ENCODE data around the gene FGF14.
"Not testable (repeated sequence)": the region's sequence is repeated elsewhere in the genome, so short reads cannot be mapped to it uniquely, and the experiment has no call there.

FGF14 gene

DNA sequence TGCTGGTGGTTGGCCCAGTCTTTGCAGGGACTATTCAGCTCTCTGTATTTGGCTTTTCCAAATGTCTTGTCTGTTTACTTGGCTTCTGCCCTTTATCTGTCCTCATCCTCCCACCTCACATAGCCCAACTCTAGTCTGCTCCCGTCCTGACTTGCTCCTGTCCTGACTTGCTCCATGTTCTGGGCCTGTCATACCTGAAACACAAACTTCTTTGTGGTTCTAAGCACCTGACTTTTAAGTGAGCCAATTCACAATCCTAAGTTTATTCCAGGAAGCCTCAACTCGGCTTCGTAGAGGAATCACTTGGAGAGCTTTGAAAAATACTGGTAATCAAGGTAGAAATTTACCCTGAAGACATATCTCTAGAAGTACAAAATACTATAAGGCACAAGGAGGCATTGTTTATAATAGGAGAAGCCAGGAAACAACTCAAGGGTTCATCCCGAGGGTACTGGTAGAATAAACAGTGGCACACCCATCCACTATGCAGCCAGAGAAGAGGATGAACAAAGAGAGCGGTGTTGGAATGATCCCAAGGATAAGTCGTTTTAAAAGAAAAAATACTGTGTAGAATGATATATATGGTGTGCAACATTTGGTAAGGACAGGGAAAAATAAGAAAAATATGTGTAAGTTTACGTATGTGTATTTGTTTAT lies 284.5 kb downstream of the FGF14 start:
- no peak for DNase-seq

DNA sequence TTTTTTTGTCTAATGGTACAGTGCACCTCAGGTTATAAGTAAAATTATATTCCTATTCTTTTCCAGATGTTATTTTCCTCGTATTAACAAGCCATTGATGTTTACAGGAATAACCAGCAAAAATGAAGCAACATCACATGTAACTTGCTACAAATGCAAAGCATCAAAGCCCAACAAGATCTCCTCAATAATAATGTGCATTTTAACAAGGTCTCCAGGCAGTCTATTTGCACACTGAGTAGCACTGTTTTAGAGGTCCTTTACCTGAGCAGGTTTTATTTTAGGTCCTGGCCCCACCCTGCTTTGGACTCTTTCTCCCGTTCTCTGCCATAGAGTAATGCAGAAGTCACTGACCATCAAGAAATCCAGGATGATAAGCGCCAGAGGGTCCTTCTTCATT lies 298.4 kb downstream of the FGF14 start:
- DNase-seq = no peak

GRCh38 chr13:102100234-102100633 lies 301.6 kb downstream of the FGF14 start:
- DNase-seq = no peak

DNA sequence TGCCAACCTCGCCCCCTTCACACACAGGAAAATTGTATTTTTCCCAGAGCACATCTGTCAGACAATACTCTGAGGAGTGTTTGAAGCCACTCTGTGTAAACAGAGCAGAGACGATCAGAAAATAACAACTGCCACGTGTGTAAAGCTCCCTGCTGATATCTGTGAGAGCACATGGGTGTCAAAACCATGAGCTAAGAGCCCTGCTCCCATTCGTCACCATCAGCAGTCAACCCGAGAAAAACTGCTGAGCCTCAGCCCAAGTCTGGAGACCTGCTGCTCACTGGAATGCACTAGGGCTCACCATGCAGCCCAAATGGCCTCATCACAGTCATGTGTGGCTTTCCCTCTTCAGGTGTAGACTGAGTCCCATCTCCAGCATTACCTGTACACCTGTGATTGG lies 304.1 kb downstream of the FGF14 start:
- no peak for DNase-seq

- not testable (repeated sequence) for DNase-seq
These were observed 308.6 kb downstream of the FGF14 start for GRCh38 chr13:102093288-102093687.

- no peak for DNase-seq
These were observed 310.6 kb downstream of the FGF14 start for GRCh38 chr13:102091231-102091630.

GRCh38 chr13:102090532-102090931 lies 311.3 kb downstream of the FGF14 start:
- no peak for DNase-seq

GRCh38 chr13:102089722-102090121 lies 312.1 kb downstream of the FGF14 start:
- no peak for DNase-seq

- no peak for DNase-seq
These were observed 312.7 kb downstream of the FGF14 start for GRCh38 chr13:102089177-102089576.

DNA sequence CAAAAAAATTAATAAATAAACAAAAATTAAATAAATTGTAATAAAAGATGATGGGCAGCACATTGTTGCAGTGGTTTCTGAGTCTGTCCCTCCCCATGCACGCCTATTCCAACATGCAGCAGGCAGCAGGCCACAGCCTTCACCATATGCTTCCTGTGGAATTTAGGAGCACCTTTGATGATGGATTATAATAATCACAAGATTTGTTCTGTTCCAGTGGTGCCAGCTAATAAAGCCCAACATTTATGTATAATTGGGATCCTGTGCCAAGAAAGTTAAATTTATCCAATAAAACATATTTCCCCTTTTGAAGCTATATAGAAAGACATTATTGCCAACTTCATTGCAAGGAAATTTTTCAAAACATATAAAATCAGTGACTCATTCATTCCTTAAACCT lies 328.6 kb downstream of the FGF14 start:
- no peak for DNase-seq

DNA sequence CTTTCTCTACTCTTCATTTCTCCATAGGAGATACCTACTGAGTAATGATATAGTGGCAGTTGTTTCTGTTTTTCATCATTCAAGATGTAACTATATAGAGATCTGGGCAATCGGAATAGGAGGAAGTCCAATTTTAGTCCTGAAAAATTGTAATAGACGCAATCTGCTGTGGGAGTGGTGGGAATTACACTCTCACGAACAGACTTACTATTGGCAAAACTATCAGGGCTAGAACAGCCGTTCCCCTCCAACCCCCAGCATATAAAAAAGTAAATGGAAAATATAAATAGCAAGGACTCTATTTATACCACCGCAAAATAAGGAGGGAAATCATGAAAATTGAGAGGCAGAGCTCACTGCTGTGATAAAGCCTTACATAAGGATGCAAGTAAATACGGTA lies 330.1 kb downstream of the FGF14 start:
- DNase-seq = no peak

- not testable (repeated sequence) for DNase-seq
These were observed 333.5 kb downstream of the FGF14 start for GRCh38 chr13:102068323-102068722.

DNA sequence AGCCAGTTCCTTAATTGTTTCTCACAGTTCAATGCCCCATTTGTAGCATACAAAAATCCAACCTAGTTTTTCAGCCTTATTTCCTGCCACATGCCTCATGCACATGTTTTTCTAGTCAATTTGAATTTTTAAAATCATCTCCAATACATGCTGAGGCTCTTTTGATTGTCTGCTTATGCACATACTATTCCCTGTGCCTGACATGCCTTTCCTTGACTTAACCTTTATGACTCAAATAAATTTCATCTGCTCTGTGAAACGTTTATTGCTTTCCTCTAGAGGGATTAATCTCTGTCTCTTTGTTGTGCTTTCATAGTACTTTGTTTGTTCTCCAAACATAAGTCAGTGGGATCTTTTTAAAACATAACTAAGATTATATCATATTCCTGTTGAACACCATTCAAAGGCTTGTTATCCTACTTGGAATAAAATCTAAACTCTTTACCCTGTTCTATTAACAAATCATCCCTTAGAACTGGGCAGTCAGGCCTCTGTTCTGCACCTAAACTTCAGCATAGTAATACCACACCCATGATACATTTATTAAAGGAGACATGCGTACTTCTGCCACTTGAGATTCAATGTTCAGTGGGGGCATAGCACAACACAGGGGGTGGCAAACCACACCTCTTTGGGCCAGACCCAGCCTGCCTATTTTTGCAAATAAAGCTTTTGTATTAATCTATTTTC lies 346.6 kb downstream of the FGF14 start:
- DNase-seq = no peak

- no peak for DNase-seq
These were observed 352.0 kb downstream of the FGF14 start for GRCh38 chr13:102049853-102050252.

DNA sequence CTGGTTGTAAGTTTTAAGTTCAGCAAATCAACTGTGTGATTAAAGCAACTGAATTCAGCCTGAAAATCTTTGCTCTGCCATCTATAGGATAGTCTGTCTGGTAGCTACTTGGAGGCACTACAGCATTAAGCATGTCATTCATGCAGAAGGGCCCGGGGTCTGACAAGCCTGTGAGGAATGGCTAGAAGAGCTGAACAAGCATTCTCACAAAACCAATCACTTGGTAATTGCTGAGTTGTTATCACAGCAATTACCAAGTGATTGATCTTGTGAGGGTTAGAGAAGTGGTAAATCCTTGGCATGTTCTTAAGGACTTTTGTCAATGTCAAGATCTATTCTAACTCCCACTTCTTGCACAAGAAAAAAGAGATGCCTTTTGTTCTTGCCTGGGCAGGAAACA lies 356.1 kb downstream of the FGF14 start:
- DNase-seq = no peak

DNA sequence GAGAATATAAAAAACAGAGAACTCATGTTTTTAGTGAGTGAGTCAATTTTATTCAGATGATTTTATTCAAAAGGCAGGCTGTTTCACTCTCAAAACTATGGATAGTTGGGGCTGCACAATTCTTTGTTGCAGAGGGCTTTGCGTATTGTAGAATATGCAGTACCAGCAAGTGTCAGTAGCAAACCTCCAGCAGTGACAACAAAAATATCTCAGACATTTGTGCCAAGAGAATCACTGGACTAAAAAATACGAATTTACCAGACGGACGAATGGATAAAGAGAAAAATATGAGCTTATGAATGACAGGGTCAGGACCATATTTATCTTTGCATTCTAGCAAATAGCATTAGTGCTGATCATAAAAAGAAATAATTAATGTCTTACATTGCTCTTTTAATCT lies 359.1 kb downstream of the FGF14 start:
- DNase-seq = no peak

DNA sequence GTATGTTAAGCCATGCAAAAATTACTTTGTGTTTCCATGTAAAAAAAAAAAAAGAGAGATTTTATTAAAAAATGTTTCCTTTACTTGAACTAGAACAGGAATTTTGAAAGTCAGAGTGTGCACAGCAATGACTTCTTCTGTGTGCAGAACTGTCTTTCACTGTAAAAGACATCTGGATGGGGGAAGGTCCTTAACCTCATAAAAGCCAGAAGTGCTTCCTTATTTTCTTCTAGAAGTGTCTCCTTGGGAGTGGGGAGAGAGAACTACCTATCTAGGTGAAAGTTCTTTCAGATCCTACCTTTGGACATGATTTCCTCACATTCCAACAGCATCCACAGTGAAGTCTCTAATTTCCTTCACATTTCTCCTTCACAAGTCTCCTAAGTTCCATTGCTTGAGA lies 360.3 kb downstream of the FGF14 start:
- no peak for DNase-seq

DNA sequence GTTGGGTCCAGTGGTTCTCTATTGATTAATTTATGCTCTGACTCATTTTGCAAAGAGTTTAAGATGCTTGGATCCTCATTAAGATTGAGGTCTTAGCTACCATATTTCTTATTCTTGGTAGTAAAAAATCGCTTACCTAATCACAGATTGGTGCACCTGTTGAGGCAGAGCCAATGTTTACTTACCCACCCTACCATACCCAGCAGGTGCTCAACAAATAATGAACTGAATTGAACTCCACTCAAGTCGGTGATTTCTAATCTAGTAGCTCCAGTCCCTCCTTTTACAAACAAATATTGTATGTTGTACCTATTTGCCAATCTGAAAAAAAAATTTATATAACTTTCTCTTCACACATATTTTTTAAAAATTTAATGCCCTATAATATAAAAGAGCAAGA lies 361.0 kb downstream of the FGF14 start:
- DNase-seq = no peak

DNA sequence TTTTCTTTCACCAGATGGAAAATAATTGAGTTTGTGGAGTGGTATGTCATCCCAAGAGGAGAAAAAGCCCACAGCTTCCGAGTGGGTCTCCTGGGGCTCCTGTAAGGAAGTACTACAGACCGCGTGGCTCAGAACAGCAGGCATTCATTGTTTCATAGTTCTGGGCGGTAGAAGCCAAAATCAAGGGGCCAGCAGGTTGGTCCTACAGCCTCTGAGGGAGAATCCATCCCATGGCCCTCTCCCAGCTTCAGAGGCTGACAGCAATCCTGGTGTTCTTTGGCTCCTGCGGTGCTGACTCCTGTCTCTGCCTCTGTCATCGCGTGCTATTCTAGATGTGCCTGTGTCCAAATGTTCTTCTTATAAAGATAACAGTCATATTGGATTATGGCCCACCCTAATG lies 362.6 kb downstream of the FGF14 start:
- no peak for DNase-seq

GRCh38 chr13:102038787-102039186 lies 363.1 kb downstream of the FGF14 start:
- DNase-seq = no peak

GRCh38 chr13:102035969-102036368 lies 365.9 kb downstream of the FGF14 start:
- DNase-seq = no peak

GRCh38 chr13:102033857-102034331 lies 368.0 kb downstream of the FGF14 start:
- DNase-seq = no peak

GRCh38 chr13:102033386-102033785 lies 368.5 kb downstream of the FGF14 start:
- DNase-seq = no peak

DNA sequence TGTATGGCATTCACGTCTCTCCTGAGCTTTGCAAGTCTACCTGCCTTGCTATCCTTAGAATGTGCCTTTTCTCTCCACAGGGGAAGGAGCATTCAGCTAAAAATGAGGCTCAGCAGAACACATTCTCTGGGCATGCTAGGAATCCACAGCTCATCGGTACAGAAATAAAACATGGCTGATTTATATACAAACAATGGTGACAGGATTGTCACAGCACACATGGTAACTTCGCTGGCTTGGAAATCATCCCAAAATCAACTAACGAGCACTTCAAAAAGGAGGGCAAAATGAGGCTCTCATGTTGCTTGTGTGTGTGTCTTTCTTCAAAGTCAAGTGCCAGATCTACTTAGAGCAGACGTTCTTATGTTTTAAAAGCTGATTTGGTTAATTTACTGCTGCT lies 373.0 kb downstream of the FGF14 start:
- DNase-seq = no peak

DNA sequence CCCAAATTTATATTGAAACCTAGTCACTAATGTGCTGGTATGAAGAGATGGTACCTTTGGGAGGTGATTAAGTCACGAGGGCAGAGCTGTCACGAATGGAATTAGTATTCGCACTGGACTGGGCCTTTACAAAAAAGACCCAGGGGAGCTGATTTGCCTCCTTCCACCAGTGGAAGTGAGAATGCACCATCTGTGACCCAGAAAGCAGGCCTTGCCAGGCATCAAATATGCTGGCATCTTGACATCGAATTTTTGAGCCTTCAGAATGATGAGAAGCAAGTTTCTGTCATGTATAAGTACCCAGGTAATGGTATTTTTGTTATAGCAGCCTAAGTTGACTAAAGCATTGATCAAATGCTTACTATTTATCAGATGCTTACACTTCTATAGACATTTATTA lies 373.6 kb downstream of the FGF14 start:
- DNase-seq = no peak
